ENCODE measurements around the gene ARID3A.

Gene ARID3A

GRCh38 chr19:942133-942645 lies 16.4 kb downstream of the ARID3A start:
- DNase-seq (ENCODE audit: low read depth, low spot score): no peak

GRCh38 chr19:943551-944170 lies 17.8 kb downstream of the ARID3A start:
- no peak overlapping the region for H3K27ac ChIP-seq
- DNase-seq (ENCODE audit: low read depth, low spot score): no peak

More at GRCh38 chr19:942133-942645, 16.4 kb downstream of the ARID3A start:
- no peak overlapping the region for H3K27ac ChIP-seq

- no peak for DNase-seq (ENCODE audit: low read depth, low spot score)
- no peak overlapping the region for H3K27ac ChIP-seq
Measured at GRCh38 chr19:944171-944567, 18.3 kb downstream of the ARID3A start.

- H3K27ac ChIP-seq: no peak overlapping the region
- no peak for DNase-seq (ENCODE audit: low read depth, low spot score)
Measured at GRCh38 chr19:944663-945241, 18.9 kb downstream of the ARID3A start.

- DNase-seq (ENCODE audit: low read depth, low spot score): no peak
- no peak overlapping the region for H3K27ac ChIP-seq
Measured at GRCh38 chr19:945401-946252, 19.8 kb downstream of the ARID3A start.

- no peak overlapping the region for H3K27ac ChIP-seq
- DNase-seq (ENCODE audit: low read depth, low spot score): no peak
Measured at GRCh38 chr19:947090-947706, 21.4 kb downstream of the ARID3A start.

- no peak for DNase-seq (ENCODE audit: low read depth, low spot score)
- H3K27ac ChIP-seq: no peak overlapping the region
Measured at GRCh38 chr19:947707-948539, 22.1 kb downstream of the ARID3A start.

GRCh38 chr19:948842-949496 lies 23.1 kb downstream of the ARID3A start:
- H3K27ac ChIP-seq: no peak overlapping the region
- DNase-seq (ENCODE audit: low read depth, low spot score): no peak

- H3K27ac ChIP-seq: no peak overlapping the region
- DNase-seq (ENCODE audit: low read depth, low spot score): no peak
Measured at GRCh38 chr19:950352-951066, 24.7 kb downstream of the ARID3A start.

GRCh38 chr19:952049-952679 lies 26.3 kb downstream of the ARID3A start:
- H3K27ac ChIP-seq: no peak overlapping the region
- no peak for DNase-seq (ENCODE audit: low read depth, low spot score)

GRCh38 chr19:952680-953444 lies 27.0 kb downstream of the ARID3A start:
- H3K27ac ChIP-seq: no peak overlapping the region
- DNase-seq (ENCODE audit: low read depth, low spot score): no peak

- DNase-seq (ENCODE audit: low read depth, low spot score): no peak
- no peak overlapping the region for H3K27ac ChIP-seq
Measured at GRCh38 chr19:953445-954271, 27.8 kb downstream of the ARID3A start.

GRCh38 chr19:954272-954671 lies 28.4 kb downstream of the ARID3A start:
- no peak overlapping the region for H3K27ac ChIP-seq
- DNase-seq (ENCODE audit: low read depth, low spot score): no peak

- no peak overlapping the region for H3K27ac ChIP-seq
- no peak for DNase-seq (ENCODE audit: low read depth, low spot score)
Measured at GRCh38 chr19:954672-955494, 29.0 kb downstream of the ARID3A start.

GRCh38 chr19:955803-956765 lies 30.2 kb downstream of the ARID3A start:
- no peak overlapping the region for H3K27ac ChIP-seq

More at GRCh38 chr19:955803-956765, 30.2 kb downstream of the ARID3A start:
- DNase-seq (ENCODE audit: low read depth, low spot score): no peak

All from epithelial cell of prostate (primary cell).